ENCODE results near the gene ERN1. TPM values are rescaled to one million over a fixed set of nuclear protein-coding genes. Genes with fewer than 3 reads are reported as not detected.
"Not testable (repeated sequence)": the region's sequence is repeated elsewhere in the genome, so short reads cannot be mapped to it uniquely, and the experiment has no call there.

The ERN1 gene
- total RNA-seq, 1 donor from 2014 or later = 91.0 TPM

DNA sequence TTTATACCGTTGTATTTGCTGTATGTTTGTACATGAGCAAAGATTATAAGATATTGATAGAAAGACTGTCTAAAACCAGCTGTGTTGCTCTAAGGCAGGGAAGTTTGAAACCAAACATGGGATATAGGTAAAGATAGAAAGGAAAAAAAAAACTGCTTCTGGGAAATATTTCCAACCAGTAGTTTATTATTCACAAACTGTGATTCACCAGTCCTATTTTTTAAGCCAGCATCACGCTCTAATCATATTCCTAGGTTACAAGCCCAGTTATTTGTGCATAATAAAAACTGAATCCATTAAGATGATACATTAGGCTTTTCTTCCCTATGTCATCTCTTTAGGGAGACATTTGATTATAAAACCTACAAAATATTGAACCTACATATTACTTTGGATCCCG, 4.0 kb downstream of the ERN1 start:
- Mint-ChIP-seq H3K27me3 (ENCODE audit: low read depth) (no peaks in the 10 kb centered on the region), H3K36me3 (ENCODE audit: low read depth) (peaks cover 77% of the 10 kb centered on the region), H3K9me3 (no peaks in the 10 kb centered on the region), H3K4me1 (ENCODE audit: low read depth) (peaks cover 70% of the 10 kb centered on the region), H3K4me3 (ENCODE audit: low read depth) (peak overlapping the region; percentile 91), H3K27ac (peak overlapping the region; percentile 50)
- intact Hi-C loops (cut with micrococcal nuclease) = no loop called here
- no peak for DNase-seq (ENCODE audit: low spot score)

DNA sequence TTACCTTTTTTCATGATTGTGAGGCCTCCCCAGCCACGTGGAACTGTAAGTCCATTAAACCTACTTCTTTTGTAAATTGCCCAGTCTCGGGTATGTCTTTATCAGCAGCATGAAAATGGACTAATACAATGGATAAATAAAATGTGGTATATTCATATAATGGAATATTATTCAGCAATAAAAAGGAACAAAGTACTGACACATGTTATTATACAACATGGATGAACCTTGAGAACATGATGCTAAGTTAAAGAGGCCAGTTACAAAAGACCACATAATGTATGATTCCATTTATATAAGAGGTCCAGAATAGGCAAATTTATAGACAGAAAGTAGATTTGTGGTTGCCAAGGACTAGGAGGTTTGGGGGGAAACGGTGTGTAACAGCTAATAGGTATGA, 5.3 kb downstream of the ERN1 start:
- peaks cover 75% of the 10 kb centered on the region for H3K4me1 Mint-ChIP-seq (ENCODE audit: low read depth)
- intact Hi-C loops (cut with micrococcal nuclease) = no loop called here

DNA sequence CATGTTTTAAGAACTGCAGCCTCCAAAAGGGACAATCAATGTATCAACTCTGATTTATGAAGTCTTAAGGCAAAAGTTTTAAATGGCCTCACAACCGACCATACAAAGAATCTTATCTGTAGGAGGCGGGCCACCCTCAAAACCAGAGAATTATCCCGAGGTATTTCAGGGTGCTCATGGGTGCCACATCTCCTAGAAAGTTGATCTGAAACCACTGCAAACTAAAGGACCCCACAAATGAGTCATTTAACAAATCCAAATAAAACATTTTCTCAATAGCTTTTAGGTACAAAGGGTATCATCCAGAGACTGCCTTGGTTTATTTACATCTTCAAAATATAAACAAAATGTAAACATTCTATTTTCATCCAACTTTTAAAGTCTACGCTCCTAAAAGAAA, 6.8 kb downstream of the ERN1 start:
- intact Hi-C loops (cut with micrococcal nuclease) = no loop called here
- H3K27me3 Mint-ChIP-seq (ENCODE audit: low read depth) = no peaks in the 10 kb centered on the region
- H3K9me3 Mint-ChIP-seq = no peaks in the 10 kb centered on the region
- peaks cover 82% of the 10 kb centered on the region for H3K4me1 Mint-ChIP-seq (ENCODE audit: low read depth)
- peak overlapping the region; percentile 52 for H3K27ac Mint-ChIP-seq
- DNase-seq (ENCODE audit: low spot score) = no peak
- no peak overlapping the region for H3K4me3 Mint-ChIP-seq (ENCODE audit: low read depth)
- H3K36me3 Mint-ChIP-seq (ENCODE audit: low read depth) = peaks cover 88% of the 10 kb centered on the region

More for the DNA sequence above, 5.3 kb downstream of the ERN1 start:
- H3K27me3 Mint-ChIP-seq (ENCODE audit: low read depth) = no peaks in the 10 kb centered on the region
- DNase-seq (ENCODE audit: low spot score) = no peak
- peaks cover 90% of the 10 kb centered on the region for H3K36me3 Mint-ChIP-seq (ENCODE audit: low read depth)
- H3K9me3 Mint-ChIP-seq = no peaks in the 10 kb centered on the region
- peak overlapping the region; percentile 44 for H3K27ac Mint-ChIP-seq
- H3K4me3 Mint-ChIP-seq (ENCODE audit: low read depth) = no peak overlapping the region

- H3K4me1 Mint-ChIP-seq (ENCODE audit: low read depth) = peaks cover 82% of the 10 kb centered on the region
These were observed 8.8 kb downstream of the ERN1 start for GRCh38 chr17:64120972-64121786.

DNA sequence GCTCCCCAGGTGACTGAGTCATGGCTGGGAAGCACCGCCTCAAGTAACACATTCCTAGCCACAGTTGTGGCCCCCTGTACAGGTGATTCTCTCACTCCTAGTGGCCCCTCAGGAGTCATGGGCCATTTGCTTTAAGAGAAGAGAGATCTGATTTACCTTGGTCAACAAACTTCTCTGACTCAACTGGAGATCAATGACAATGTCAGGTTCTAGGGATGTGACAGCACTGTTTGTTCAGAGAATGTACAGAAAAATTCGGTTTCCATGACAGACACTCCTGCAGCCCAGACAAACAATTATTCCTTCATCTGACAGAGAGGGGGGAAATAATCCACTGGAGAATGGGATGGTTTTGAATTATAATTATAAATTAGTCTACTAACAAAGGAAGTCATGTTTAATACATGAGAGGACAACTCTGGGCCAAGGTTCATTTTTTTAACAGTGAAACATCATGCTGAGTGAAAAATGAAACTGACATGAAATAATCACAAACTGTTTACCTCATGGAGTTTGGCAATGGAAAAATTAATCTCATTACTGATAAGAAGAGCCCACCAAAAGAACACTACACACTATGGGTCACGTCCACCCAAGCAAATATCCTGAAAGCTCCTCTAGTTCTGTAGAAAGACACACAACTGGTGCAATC, 9.7 kb downstream of the ERN1 start:
- Mint-ChIP-seq H3K9me3 (no peaks in the 10 kb centered on the region), H3K27ac (peak overlapping the region; percentile 99), H3K4me3 (ENCODE audit: low read depth) (peak overlapping the region; percentile 72), H3K4me1 (ENCODE audit: low read depth) (peaks cover 82% of the 10 kb centered on the region), H3K27me3 (ENCODE audit: low read depth) (no peaks in the 10 kb centered on the region), H3K36me3 (ENCODE audit: low read depth) (peaks cover 82% of the 10 kb centered on the region)
- no peak for DNase-seq (ENCODE audit: low spot score)
- intact Hi-C loops (cut with micrococcal nuclease) = loop anchor here (1.0 kb wide), 1 partner anchor 10 kb away; the partner anchor contains the start of gene ERN1

More at GRCh38 chr17:64120972-64121786, 8.8 kb downstream of the ERN1 start:
- H3K9me3 Mint-ChIP-seq; H3K27me3 Mint-ChIP-seq (ENCODE audit: low read depth): not testable (repeated sequence)
- Mint-ChIP-seq H3K27ac (peak overlapping the region; percentile 99), H3K36me3 (ENCODE audit: low read depth) (peaks cover 84% of the 10 kb centered on the region), H3K4me3 (ENCODE audit: low read depth) (peak overlapping the region; percentile 72)
- peak; percentile 37 for DNase-seq (ENCODE audit: low spot score)
- intact Hi-C loops (cut with micrococcal nuclease) = loop anchor here (1.0 kb wide), 1 partner anchor 9 kb away; the partner anchor contains the start of gene ERN1

- no peaks in the 10 kb centered on the region for H3K27me3 Mint-ChIP-seq (ENCODE audit: low read depth)
- no peak for DNase-seq (ENCODE audit: low spot score)
- H3K36me3 Mint-ChIP-seq (ENCODE audit: low read depth) = peaks cover 80% of the 10 kb centered on the region
- intact Hi-C loops (cut with micrococcal nuclease) = no loop called here
- H3K9me3 Mint-ChIP-seq = no peaks in the 10 kb centered on the region
- peaks cover 78% of the 10 kb centered on the region for H3K4me1 Mint-ChIP-seq (ENCODE audit: low read depth)
- H3K27ac Mint-ChIP-seq = peak overlapping the region; percentile 93
- peak overlapping the region; percentile 8 for H3K4me3 Mint-ChIP-seq (ENCODE audit: low read depth)
These were observed 11.7 kb downstream of the ERN1 start for GRCh38 chr17:64117981-64118979.

DNA sequence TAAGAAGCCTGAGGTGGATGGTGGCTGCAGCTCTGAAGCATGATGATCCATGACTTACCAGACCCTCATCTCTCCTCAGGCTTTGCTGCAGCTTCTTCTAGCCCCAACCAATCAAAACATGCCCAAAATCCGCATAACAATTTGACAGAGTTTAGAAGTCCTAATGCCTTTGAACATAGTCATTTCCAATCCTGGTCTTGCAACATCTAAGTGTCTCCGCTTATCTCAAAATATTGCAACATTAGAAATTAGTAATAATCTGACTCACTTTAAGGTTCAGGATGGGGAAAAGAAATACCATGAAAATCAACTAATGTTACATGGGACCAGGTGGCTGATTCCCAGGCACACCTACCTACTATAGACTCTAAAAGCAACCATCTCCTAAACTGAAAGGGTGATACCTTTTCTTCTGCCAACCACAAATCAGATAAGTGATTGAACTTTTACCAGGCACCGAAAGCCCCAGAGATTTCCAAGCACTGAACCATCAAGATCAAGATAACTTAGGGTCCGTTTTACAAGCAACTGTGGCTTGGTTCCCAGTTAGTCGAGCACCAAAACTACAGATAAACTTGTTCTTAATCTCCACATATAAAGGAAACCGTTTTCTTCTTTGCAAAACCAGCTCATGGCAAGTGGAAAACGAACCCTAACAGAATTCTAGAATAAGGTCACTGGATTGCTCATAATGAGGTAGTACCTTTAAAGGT, 14.0 kb downstream of the ERN1 start:
- H3K4me3 Mint-ChIP-seq (ENCODE audit: low read depth) = peak overlapping the region; percentile 50
- peaks cover 84% of the 10 kb centered on the region for H3K36me3 Mint-ChIP-seq (ENCODE audit: low read depth)
- H3K4me1 Mint-ChIP-seq (ENCODE audit: low read depth) = peaks cover 66% of the 10 kb centered on the region
- no peaks in the 10 kb centered on the region for H3K27me3 Mint-ChIP-seq (ENCODE audit: low read depth)
- peak; percentile 26 for DNase-seq (ENCODE audit: low spot score)
- no peaks in the 10 kb centered on the region for H3K9me3 Mint-ChIP-seq
- intact Hi-C loops (cut with micrococcal nuclease) = loop anchor here (1.0 kb wide), 4 partner anchors 12 to 55 kb away; no protein-coding TSS in a partner anchor
- peak overlapping the region; percentile 90 for H3K27ac Mint-ChIP-seq

DNA sequence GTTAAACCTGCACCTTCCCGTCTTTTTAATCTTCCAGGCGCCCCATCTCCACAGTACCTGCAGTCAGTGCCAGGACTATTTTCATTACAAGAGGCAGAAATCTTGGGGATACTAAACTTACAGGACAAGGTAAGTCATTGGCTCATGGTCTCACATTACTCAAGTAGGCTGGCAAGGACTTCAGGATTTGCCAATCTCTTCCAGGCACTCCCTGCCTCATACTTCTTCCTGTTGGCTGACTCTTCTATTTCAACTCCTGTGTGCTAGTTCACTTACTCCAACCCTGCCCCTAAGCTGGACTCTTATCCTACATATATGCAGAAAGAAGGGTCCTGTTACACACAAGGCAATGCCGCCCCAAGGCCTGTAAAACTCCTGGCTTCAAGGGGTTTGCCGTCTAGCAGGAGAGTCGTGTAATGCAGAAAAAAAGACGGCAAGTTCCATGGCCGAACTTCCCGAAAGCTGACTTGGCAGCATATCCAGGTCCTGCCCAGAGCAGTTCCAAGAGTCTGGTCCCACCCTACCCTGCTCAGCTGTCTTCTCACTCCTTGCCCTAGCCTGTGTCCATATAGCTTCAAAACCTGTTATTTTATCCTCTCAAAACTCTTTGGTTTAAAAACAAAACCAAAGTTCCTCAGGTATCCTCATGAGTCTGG, 14.8 kb downstream of the ERN1 start:
- peak overlapping the region; percentile 33 for H3K4me3 Mint-ChIP-seq (ENCODE audit: low read depth)
- peak overlapping the region; percentile 90 for H3K27ac Mint-ChIP-seq
- no peaks in the 10 kb centered on the region for H3K27me3 Mint-ChIP-seq (ENCODE audit: low read depth)
- no peak for DNase-seq (ENCODE audit: low spot score)
- no peaks in the 10 kb centered on the region for H3K9me3 Mint-ChIP-seq
- peaks cover 84% of the 10 kb centered on the region for H3K36me3 Mint-ChIP-seq (ENCODE audit: low read depth)
- intact Hi-C loops (cut with micrococcal nuclease) = no loop called here
- H3K4me1 Mint-ChIP-seq (ENCODE audit: low read depth) = peaks cover 66% of the 10 kb centered on the region

- H3K27ac Mint-ChIP-seq = peak overlapping the region; percentile 78
- H3K27me3 Mint-ChIP-seq (ENCODE audit: low read depth) = no peaks in the 10 kb centered on the region
- no peak overlapping the region for H3K4me3 Mint-ChIP-seq (ENCODE audit: low read depth)
- intact Hi-C loops (cut with micrococcal nuclease) = no loop called here
- H3K4me1 Mint-ChIP-seq (ENCODE audit: low read depth) = peaks cover 67% of the 10 kb centered on the region
- no peak for DNase-seq (ENCODE audit: low spot score)
- H3K9me3 Mint-ChIP-seq = no peaks in the 10 kb centered on the region
- peaks cover 87% of the 10 kb centered on the region for H3K36me3 Mint-ChIP-seq (ENCODE audit: low read depth)
These were observed 16.9 kb downstream of the ERN1 start for GRCh38 chr17:64113006-64113405.

DNA sequence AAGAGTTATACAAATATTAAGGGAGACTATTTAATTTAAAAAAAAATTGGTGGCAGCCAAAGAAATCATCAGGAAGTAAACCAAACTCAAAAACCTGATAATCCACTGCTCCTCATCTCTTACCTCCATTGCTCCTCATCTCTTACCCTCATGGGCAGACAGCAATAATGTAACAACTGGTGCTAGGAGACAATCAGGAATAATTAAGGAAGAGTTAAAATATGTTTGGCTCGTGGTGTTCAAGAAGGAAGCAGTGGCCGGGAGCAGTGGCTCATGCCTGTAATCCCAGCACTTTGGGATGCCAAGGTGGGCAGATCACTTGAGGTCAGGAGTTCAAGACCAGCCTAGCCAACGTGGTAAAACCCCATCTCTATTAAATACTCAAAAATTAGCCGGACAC, 18.1 kb downstream of the ERN1 start:
- DNase-seq (ENCODE audit: low spot score) = no peak
- Mint-ChIP-seq H3K27me3 (ENCODE audit: low read depth) (no peaks in the 10 kb centered on the region), H3K4me1 (ENCODE audit: low read depth) (peaks cover 70% of the 10 kb centered on the region), H3K4me3 (ENCODE audit: low read depth) (no peak overlapping the region), H3K9me3 (no peaks in the 10 kb centered on the region), H3K36me3 (ENCODE audit: low read depth) (peaks cover 85% of the 10 kb centered on the region), H3K27ac (no peak overlapping the region)
- intact Hi-C loops (cut with micrococcal nuclease) = no loop called here

GRCh38 chr17:64110379-64111152, 19.4 kb downstream of the ERN1 start:
- Mint-ChIP-seq H3K36me3 (ENCODE audit: low read depth) (peaks cover 88% of the 10 kb centered on the region), H3K9me3 (no peaks in the 10 kb centered on the region), H3K4me3 (ENCODE audit: low read depth) (no peak overlapping the region), H3K27ac (peak overlapping the region; percentile 53), H3K4me1 (ENCODE audit: low read depth) (peaks cover 72% of the 10 kb centered on the region), H3K27me3 (ENCODE audit: low read depth) (no peaks in the 10 kb centered on the region)
- intact Hi-C loops (cut with micrococcal nuclease) = no loop called here
- DNase-seq (ENCODE audit: low spot score) = no peak

All from activated T-helper 2 cell treated with anti-CD3 and anti-CD28 coated beads, Interferon-gamma antibody, Interleukin-2, Interleukin-4, amounts not matched to agents 10 μg/mL and 5 μg/mL and 100 μg/mL, durations not matched to agents 14 hours and 24 hours and 36 hours (primary cell).